ENCODE data around the gene DHCR7.

DHCR7 gene, protein sequence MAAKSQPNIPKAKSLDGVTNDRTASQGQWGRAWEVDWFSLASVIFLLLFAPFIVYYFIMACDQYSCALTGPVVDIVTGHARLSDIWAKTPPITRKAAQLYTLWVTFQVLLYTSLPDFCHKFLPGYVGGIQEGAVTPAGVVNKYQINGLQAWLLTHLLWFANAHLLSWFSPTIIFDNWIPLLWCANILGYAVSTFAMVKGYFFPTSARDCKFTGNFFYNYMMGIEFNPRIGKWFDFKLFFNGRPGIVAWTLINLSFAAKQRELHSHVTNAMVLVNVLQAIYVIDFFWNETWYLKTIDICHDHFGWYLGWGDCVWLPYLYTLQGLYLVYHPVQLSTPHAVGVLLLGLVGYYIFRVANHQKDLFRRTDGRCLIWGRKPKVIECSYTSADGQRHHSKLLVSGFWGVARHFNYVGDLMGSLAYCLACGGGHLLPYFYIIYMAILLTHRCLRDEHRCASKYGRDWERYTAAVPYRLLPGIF

GRCh38 chr11:71448257-71449171, at the start of gene DHCR7:
Gene DHCR7 (minus strand): TSS chr11:71448393. CDS start chr11:71444952, 3,441 bp downstream.
- no peak for TF ChIP-seq CTCF (IDR thresholded peaks at IDR 0.05; ENCODE audit: low read depth, low read length)
- in situ Hi-C loops (cut with HindIII; ENCODE audit: low sequenced_read_pairs), result no loop called here
- DNase-seq (ENCODE audit: low read depth, low spot score), result peak; percentile 96
- H3K4me3 ChIP-seq (ENCODE audit: low read depth, low read length), result peak within 1 kb of the TSS; percentile 83

DNA sequence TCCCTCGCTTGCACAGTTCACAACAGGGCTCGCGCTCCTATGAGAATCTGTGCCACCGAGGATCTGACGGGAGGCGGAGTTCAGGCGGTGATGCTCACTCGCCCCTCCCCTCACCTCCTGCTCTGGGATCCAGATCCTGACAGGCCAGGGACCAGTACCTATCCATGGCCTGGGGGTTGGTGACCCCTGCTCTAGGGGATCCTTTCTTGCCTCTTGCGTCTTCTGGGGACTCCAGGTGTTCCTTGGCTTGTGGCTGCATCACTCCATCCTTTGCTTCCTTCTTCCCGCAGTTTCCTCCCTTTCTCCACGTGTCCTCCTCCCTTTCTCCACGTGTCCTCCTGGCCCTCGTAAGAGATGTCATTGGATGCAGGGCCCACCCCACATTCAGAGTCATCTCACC, 48.2 kb upstream of the DHCR7 start:
- H3K4me3 ChIP-seq (ENCODE audit: low read depth, low read length), result no peak overlapping the region
- in situ Hi-C loops (cut with HindIII; ENCODE audit: low sequenced_read_pairs), result no loop called here
- no peak for TF ChIP-seq CTCF (IDR thresholded peaks at IDR 0.05; ENCODE audit: low read depth, low read length)
- DNase-seq (ENCODE audit: low read depth, low spot score), result no peak

DNA sequence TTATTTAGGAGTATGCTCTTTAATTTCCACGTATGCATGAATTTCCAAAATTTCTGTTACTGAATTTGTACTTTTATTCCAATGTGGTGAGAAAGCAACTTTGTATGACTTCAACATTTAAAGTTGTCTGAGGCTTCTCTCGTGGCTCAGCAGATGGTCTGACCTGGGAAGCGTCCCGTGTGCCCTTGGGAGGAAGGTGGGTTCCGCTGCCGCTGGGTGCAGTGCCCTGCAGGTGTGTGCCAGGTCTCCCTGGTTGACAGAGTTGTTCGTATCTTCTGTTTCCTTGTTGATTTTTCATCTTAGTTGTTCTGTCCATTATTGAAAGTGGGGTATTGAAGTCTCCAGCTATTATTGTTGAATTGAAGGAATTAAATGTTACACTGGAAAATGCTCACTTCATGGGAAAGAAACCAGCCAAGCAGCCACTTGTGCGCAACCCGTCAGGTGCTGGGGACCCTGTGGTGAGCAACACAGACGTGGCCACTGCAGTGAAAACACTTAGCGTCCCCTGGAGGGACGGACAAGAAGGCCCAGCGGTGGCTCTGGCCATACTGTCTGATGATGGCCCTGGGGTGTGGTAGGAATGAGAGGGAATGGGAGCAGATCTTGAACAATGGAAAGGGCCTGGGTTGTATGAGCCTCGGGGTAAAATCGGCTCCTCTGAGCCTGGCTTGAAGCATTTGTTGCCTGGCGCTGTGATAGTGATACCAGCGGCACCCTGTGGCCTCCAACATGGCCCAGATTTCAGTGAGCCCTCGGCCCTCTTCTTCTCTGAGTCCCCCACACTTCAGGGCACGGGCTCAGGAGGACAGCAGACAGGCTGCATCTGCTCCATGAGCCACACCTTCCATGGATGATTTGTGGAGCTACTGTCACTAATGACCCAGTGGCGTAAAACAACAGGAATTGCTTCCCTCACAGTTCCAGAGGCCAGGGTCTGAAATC, 47.4 kb upstream of the DHCR7 start:
- H3K4me3 ChIP-seq (ENCODE audit: low read depth, low read length), result no peak overlapping the region
- DNase-seq (ENCODE audit: low read depth, low spot score), result no peak
- in situ Hi-C loops (cut with HindIII; ENCODE audit: low sequenced_read_pairs), result no loop called here
- TF ChIP-seq CTCF (IDR thresholded peaks at IDR 0.05; ENCODE audit: low read depth, low read length), result no peak

DNA sequence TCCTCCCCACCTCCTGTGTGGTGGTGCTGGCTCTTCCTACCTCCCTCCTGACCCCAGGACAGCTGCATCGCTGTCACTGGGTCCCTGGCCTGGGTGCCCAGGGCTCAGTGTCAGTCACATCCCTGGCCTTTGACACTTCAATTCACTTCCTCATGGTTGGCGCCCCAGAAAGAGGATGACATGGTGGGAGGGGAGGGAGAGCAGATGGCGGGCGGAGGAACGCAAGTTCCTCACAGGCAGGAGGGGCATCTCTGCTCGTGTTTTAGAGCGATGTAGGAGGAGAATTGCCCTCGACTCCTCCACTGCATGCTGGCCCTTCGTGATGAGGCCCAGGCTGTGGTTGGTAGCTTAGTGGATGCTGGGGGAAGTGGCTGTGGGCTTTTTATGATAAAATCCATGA, 43.7 kb upstream of the DHCR7 start:
- TF ChIP-seq CTCF (IDR thresholded peaks at IDR 0.05; ENCODE audit: low read depth, low read length), result no peak
- in situ Hi-C loops (cut with HindIII; ENCODE audit: low sequenced_read_pairs), result no loop called here
- no peak for DNase-seq (ENCODE audit: low read depth, low spot score)

DNA sequence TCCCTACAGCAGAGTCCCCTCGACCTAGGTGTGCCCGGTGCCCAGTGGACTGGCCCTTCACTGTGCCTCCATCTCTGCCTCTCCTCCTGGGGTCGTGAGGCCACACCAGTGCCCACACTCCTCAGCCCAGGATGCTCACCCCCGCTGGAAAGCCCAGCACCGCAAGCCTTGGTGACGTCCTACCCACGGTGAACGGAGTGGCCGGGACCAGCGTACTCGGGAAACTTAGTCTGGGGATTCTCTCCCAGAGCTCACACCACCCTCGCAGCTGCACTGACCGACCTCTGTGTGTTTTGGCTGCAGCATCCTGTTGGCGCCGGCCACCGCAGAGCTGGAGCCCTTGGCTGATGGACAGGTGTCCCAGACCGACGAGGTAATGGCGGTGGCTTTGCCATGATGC, 43.3 kb upstream of the DHCR7 start:
- DNase-seq (ENCODE audit: low read depth, low spot score), result no peak
- in situ Hi-C loops (cut with HindIII; ENCODE audit: low sequenced_read_pairs), result no loop called here
- TF ChIP-seq CTCF (IDR thresholded peaks at IDR 0.05; ENCODE audit: low read depth, low read length), result no peak
- H3K4me3 ChIP-seq (ENCODE audit: low read depth, low read length), result no peak overlapping the region

More for the DNA sequence above, 43.7 kb upstream of the DHCR7 start:
- no peak overlapping the region for H3K4me3 ChIP-seq (ENCODE audit: low read depth, low read length)

All from astrocyte of the spinal cord (primary cell).